Measurements from ENCODE around the gene ADGRV1. TPM values are rescaled to one million over a fixed set of nuclear protein-coding genes. Genes with fewer than 3 reads are reported as not detected.

ADGRV1 gene
- total RNA-seq, 5 donors from 2014 or later (not counting 1 experiment from before 2014, with no cell fraction given): 0.68 to 1.6 (median 1.2) TPM; not detected in 1

DNA sequence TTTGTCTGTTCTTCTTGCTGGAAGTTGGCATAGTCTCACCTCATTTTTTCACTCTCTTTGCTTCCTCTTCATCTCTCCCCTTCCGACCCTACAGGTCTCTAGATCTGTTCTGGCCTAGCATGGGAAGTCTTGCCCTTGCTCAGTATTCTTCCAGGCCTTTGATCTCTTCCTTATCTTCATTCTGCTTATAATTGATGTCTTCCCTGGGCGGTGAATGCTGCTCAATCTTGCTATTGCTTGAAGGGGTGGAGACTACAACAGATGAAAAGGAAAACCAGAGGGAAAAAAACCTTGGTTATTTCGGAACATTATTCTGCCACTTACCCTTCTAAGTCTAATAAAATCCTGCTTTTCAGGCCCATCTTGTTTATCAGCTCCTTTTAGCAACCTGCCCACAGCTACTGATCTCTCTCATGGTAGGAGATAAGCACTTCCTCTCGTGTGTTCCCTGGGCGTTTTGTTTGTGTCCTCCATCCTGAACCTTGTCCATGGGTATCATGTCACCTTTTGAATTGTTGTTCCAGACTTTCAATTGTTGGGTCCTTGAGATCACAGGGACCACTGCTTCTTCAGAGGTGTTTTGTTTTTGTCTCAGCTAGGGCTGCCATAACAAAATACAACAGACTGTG, 375.6 kb downstream of the ADGRV1 start:
- H3K4me1 ChIP-seq (ENCODE audit: control insufficient read depth in 1 of 2, extremely low read depth in 1 of 2, insufficient read depth in 2 of 2, low read length in 2 of 2): no peaks in the 10 kb centered on the region
- Mint-ChIP-seq H3K4me3 (no peak overlapping the region), H3K27me3 (peaks cover 9 to 10% of the 10 kb centered on the region in 2 donors), H3K27ac (no peak overlapping the region), H3K9me3 (no peaks in the 10 kb centered on the region), H3K4me1 (peaks cover 0 to 4% (median 2%) of the 10 kb centered on the region in 3 donors), H3K36me3 (no peaks in the 10 kb centered on the region)
- POLR2A ChIA-PET: no interaction called here
- no peaks in the 10 kb centered on the region for H3K27me3 ChIP-seq (replicated peaks in 1 of 2; ENCODE audit: control insufficient read depth in 2 of 2, extremely low read depth in 1 of 2, insufficient read depth in 2 of 2, low read length in 1 of 2)
- H3K9me3 ChIP-seq: no peaks in the 10 kb centered on the region
- CTCF ChIA-PET: no interaction called here
- H3K36me3 ChIP-seq (ENCODE audit: control insufficient read depth in 2 of 2, extremely low read depth in 1 of 2, insufficient read depth in 1 of 2, low read length in 1 of 2): no peaks in the 10 kb centered on the region
- H3K27ac ChIP-seq (ENCODE audit: low read length): no peak overlapping the region
- WGBS (ENCODE audit: insufficient coverage): 70% methylated on average over 3 of the region's 5 CpGs
- ATAC-seq (replicated peaks in 1 of 4) (no peak), DNase-seq (no peak)
- no peak overlapping the region for H3K4me3 ChIP-seq (ENCODE audit: control insufficient read depth in 1 of 2, extremely low read depth in 1 of 2, low read length in 1 of 2)

DNA sequence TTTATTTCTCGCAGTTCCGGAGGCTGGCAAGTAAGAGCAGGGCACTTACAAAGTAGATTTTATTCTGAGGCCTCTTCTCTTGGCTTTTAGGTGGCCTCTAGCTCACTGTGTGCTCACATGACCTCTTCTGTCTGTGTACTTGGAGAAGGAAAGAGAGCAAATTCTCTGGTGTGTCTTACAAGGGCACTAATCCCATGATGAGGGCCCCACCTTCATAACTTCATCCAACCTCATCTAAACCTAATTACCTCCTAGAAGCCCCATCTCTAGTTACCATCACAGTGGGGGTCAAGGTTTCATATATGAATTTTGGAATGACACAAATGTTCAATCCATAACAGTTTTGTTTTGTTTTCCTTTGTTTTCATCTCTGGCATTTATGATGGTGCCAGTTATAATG, 376.1 kb downstream of the ADGRV1 start:
- Histone ChIP-seq H3K36me3 (ENCODE audit: control insufficient read depth in 2 of 2, extremely low read depth in 1 of 2, insufficient read depth in 1 of 2, low read length in 1 of 2) (no peaks in the 10 kb centered on the region), H3K27me3 (replicated peaks in 1 of 2; ENCODE audit: control insufficient read depth in 2 of 2, extremely low read depth in 1 of 2, insufficient read depth in 2 of 2, low read length in 1 of 2) (no peaks in the 10 kb centered on the region), H3K27ac (ENCODE audit: low read length) (no peak overlapping the region), H3K9me3 (no peaks in the 10 kb centered on the region), H3K4me3 (ENCODE audit: control insufficient read depth in 1 of 2, extremely low read depth in 1 of 2, low read length in 1 of 2) (no peak overlapping the region), H3K4me1 (ENCODE audit: control insufficient read depth in 1 of 2, extremely low read depth in 1 of 2, insufficient read depth in 2 of 2, low read length in 2 of 2) (no peaks in the 10 kb centered on the region)
- ChIA-PET POLR2A (no interaction called here), CTCF (interaction anchor here in 1 of 2 donors (0.8 kb wide), 1 partner anchor 485 kb away, joined by 3 read pairs; no protein-coding TSS in a partner anchor)
- Mint-ChIP-seq H3K9me3 (no peaks in the 10 kb centered on the region), H3K4me1 (peaks cover 0 to 4% (median 2%) of the 10 kb centered on the region in 3 donors), H3K27ac (no peak overlapping the region), H3K4me3 (no peak overlapping the region), H3K27me3 (peaks cover 6 to 9% of the 10 kb centered on the region in 2 donors), H3K36me3 (no peaks in the 10 kb centered on the region)
- DNase-seq: no peak
- ATAC-seq (replicated peaks in 1 of 4): no peak
- WGBS (ENCODE audit: insufficient coverage): 100% methylated on average over 1 of the region's 2 CpGs

DNA sequence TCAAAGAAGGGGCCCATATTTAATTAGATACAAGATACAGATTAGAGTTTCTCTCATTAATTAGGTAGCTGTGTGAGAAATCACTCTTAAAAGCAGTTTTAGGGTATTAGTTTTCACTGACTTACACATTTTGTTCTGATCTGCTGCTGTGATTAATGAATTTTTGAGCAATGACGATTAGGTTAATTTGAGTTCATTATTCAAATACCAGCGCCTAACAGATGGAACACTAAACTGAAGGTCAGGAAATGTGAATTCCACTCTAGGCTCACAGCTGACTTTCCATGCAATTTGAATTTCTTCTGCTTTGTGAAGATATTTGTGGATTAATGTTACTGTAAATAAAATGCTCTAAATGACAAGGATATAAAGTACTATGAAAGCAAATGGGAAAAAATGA, 380.6 kb downstream of the ADGRV1 start:
- Mint-ChIP-seq H3K27ac (no peak overlapping the region), H3K9me3 (no peaks in the 10 kb centered on the region), H3K4me3 (no peak overlapping the region), H3K27me3 (no peaks in the 10 kb centered on the region), H3K36me3 (no peaks in the 10 kb centered on the region), H3K4me1 (peaks cover 7 to 11% (median 10%) of the 10 kb centered on the region in 3 donors)
- H3K9me3 ChIP-seq: no peaks in the 10 kb centered on the region
- ATAC-seq (replicated peaks in 1 of 4) (no peak), DNase-seq (no peak)
- no peak overlapping the region for H3K4me3 ChIP-seq (ENCODE audit: control insufficient read depth in 1 of 2, extremely low read depth in 1 of 2, low read length in 1 of 2)
- CTCF ChIA-PET: no interaction called here
- no peaks in the 10 kb centered on the region for H3K36me3 ChIP-seq (ENCODE audit: control insufficient read depth in 2 of 2, extremely low read depth in 1 of 2, insufficient read depth in 1 of 2, low read length in 1 of 2)
- H3K4me1 ChIP-seq (ENCODE audit: control insufficient read depth in 1 of 2, extremely low read depth in 1 of 2, insufficient read depth in 2 of 2, low read length in 2 of 2): peaks cover 0 to 6% of the 10 kb centered on the region in 2 experiments
- WGBS (ENCODE audit: insufficient coverage): 100% methylated on average over 1 of the region's 2 CpGs
- H3K27ac ChIP-seq (ENCODE audit: low read length): no peak overlapping the region
- POLR2A ChIA-PET: no interaction called here
- no peaks in the 10 kb centered on the region for H3K27me3 ChIP-seq (replicated peaks in 1 of 2; ENCODE audit: control insufficient read depth in 2 of 2, extremely low read depth in 1 of 2, insufficient read depth in 2 of 2, low read length in 1 of 2)

DNA sequence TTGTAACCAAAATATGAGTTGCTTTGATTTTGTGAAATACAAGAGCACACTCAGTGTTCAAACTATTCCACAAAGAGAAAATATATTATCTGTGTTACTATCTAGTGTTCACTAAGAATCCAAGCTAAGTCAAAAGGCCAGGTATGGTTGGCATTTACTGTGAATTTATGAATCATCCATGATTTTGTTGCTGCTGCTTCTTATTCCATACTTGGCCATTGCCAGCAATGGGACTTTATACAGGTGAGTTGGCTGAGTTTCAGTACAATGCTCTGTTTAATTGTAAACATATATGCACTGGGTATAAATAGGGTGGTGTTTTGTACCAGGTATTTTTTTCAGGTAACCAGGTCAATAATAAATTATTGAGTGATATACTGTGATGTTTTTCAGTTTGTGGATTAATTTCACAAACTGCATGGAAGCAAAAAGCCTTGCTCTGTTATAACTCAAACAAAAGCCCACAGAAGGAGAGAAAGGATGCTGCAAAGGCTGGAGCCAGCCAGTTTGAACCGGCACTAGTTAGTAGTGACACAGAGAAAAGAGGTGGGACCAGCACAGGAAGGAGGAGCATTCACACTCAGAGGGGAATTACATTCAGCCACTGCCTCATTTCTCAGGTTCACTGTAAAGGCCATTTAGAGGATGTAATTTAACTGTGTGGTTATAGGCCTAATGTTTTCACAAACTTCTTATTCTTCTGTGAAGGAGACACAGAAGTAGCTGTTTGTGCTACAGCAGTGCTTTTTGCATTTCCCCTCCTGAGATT, 381.8 kb downstream of the ADGRV1 start:
- POLR2A ChIA-PET: no interaction called here
- Mint-ChIP-seq H3K27me3 (no peaks in the 10 kb centered on the region), H3K27ac (peak overlapping the region; percentile 20 to 46), H3K4me3 (no peak overlapping the region), H3K36me3 (no peaks in the 10 kb centered on the region), H3K9me3 (no peaks in the 10 kb centered on the region), H3K4me1 (peaks cover 7 to 11% (median 10%) of the 10 kb centered on the region in 3 donors)
- CTCF ChIA-PET: interaction anchor here (0.6 to 0.9 kb wide), 2 partner anchors 9 to 659 kb away, joined by 3 to 4 read pairs; no protein-coding TSS in a partner anchor
- DNase-seq (peak in 31 of 35 experiments; percentile 1 to 54 (median 21)), ATAC-seq (replicated peaks in 1 of 4) (peak; percentile 45 to 99 (median 79))
- Histone ChIP-seq H3K4me3 (ENCODE audit: control insufficient read depth in 1 of 2, extremely low read depth in 1 of 2, low read length in 1 of 2) (no peak overlapping the region), H3K9me3 (no peaks in the 10 kb centered on the region), H3K27ac (ENCODE audit: low read length) (peak overlapping the region; percentile 49), H3K36me3 (ENCODE audit: control insufficient read depth in 2 of 2, extremely low read depth in 1 of 2, insufficient read depth in 1 of 2, low read length in 1 of 2) (no peaks in the 10 kb centered on the region), H3K27me3 (replicated peaks in 1 of 2; ENCODE audit: control insufficient read depth in 2 of 2, extremely low read depth in 1 of 2, insufficient read depth in 2 of 2, low read length in 1 of 2) (no peaks in the 10 kb centered on the region), H3K4me1 (ENCODE audit: control insufficient read depth in 1 of 2, extremely low read depth in 1 of 2, insufficient read depth in 2 of 2, low read length in 2 of 2) (peaks cover 0 to 6% of the 10 kb centered on the region in 2 experiments)
- WGBS (ENCODE audit: insufficient coverage): no CpG with 5 or more reads among the region's 1 CpG

DNA sequence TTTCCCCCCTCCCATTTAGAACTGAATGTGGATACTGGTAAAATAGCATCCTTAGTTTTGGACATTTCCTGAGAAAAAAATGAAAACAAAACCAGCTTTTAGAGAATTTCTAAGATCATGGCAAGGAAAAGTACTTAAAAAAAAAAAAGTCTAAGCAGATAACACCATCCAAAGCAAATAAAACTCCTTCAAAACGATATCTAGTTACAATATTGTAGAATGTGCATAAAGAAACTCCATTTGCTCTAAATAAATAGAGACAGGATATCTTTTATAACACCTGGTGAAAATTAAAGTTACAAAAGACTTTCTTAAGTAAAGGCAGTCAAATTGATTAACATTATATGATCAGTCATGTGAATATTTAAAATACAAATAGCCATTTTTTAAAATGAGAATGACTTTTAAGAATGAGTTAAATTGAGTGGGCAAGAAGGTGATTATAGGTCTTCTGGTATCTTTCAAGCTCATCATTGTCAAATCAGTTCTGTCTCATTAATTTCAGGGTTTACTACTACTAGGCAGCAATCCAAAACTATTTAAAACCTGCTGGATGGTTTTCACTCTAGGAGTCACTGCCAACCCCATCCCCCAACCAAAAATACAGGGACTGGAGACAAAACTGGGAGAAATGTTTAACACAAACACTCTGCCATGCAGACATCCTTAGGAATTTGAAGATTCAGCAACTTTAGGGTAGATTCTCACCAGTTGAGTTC, 382.6 kb downstream of the ADGRV1 start:
- peak overlapping the region in 1 of 2 donors; percentile 11 for H3K27ac Mint-ChIP-seq
- POLR2A ChIA-PET: no interaction called here
- WGBS (ENCODE audit: insufficient coverage): no CpG with 5 or more reads among the region's 1 CpG

DNA sequence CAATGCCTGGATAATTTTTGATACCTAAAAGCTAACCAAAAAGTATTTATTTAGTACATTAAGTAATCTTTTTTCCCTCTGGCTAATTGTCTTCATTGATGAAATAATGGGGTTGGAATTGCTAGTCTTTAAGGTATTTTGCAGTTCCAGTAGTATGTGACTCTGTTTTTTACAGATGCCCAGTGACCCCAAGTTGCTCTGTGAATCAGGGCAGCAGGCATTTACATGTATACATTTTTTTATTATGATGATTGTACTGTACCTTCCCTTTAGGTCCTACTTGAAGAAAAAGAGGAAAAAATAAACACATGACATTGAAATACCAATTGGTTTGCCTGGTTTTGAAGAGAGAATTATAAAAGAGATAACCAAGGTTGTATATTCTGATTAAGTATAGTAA, 385.5 kb downstream of the ADGRV1 start:
- no peak overlapping the region for H3K27ac Mint-ChIP-seq
- H3K9me3 ChIP-seq: no peaks in the 10 kb centered on the region
- peaks cover 0 to 15% of the 10 kb centered on the region in 2 donors for H3K27me3 Mint-ChIP-seq
- no peak overlapping the region for H3K27ac ChIP-seq (ENCODE audit: low read length)
- H3K36me3 ChIP-seq (ENCODE audit: control insufficient read depth in 2 of 2, extremely low read depth in 1 of 2, insufficient read depth in 1 of 2, low read length in 1 of 2): no peaks in the 10 kb centered on the region
- no peaks in the 10 kb centered on the region for H3K9me3 Mint-ChIP-seq
- ATAC-seq (replicated peaks in 1 of 4) (no peak), DNase-seq (no peak)
- no peak overlapping the region for H3K4me3 Mint-ChIP-seq
- CTCF ChIA-PET: interaction anchor here in 1 of 2 donors (0.6 kb wide), 1 partner anchor 179 kb away, joined by 3 read pairs; no protein-coding TSS in a partner anchor
- H3K36me3 Mint-ChIP-seq: no peaks in the 10 kb centered on the region
- H3K4me1 ChIP-seq (ENCODE audit: control insufficient read depth in 1 of 2, extremely low read depth in 1 of 2, insufficient read depth in 2 of 2, low read length in 2 of 2): peaks cover 0 to 6% of the 10 kb centered on the region in 2 experiments
- no peaks in the 10 kb centered on the region for H3K27me3 ChIP-seq (replicated peaks in 1 of 2; ENCODE audit: control insufficient read depth in 2 of 2, extremely low read depth in 1 of 2, insufficient read depth in 2 of 2, low read length in 1 of 2)
- H3K4me3 ChIP-seq (ENCODE audit: control insufficient read depth in 1 of 2, extremely low read depth in 1 of 2, low read length in 1 of 2): no peak overlapping the region
- POLR2A ChIA-PET: no interaction called here
- peaks cover 7 to 11% (median 10%) of the 10 kb centered on the region in 3 donors for H3K4me1 Mint-ChIP-seq

More for the DNA sequence above, 382.6 kb downstream of the ADGRV1 start:
- Mint-ChIP-seq H3K27me3 (peaks cover 0 to 7% of the 10 kb centered on the region in 2 donors), H3K4me3 (no peak overlapping the region), H3K9me3 (no peaks in the 10 kb centered on the region), H3K36me3 (no peaks in the 10 kb centered on the region), H3K4me1 (peaks cover 7 to 11% (median 10%) of the 10 kb centered on the region in 3 donors)
- CTCF ChIA-PET: interaction anchor here (0.6 to 0.9 kb wide), 2 partner anchors 10 to 660 kb away, joined by 3 to 4 read pairs; no protein-coding TSS in a partner anchor
- no peaks in the 10 kb centered on the region for H3K9me3 ChIP-seq
- no peaks in the 10 kb centered on the region for H3K36me3 ChIP-seq (ENCODE audit: control insufficient read depth in 2 of 2, extremely low read depth in 1 of 2, insufficient read depth in 1 of 2, low read length in 1 of 2)
- peak overlapping the region; percentile 49 for H3K27ac ChIP-seq (ENCODE audit: low read length)
- H3K4me1 ChIP-seq (ENCODE audit: control insufficient read depth in 1 of 2, extremely low read depth in 1 of 2, insufficient read depth in 2 of 2, low read length in 2 of 2): peaks cover 0 to 6% of the 10 kb centered on the region in 2 experiments
- H3K4me3 ChIP-seq (ENCODE audit: control insufficient read depth in 1 of 2, extremely low read depth in 1 of 2, low read length in 1 of 2): no peak overlapping the region
- no peak for ATAC-seq (replicated peaks in 1 of 4)
- no peaks in the 10 kb centered on the region for H3K27me3 ChIP-seq (replicated peaks in 1 of 2; ENCODE audit: control insufficient read depth in 2 of 2, extremely low read depth in 1 of 2, insufficient read depth in 2 of 2, low read length in 1 of 2)
- DNase-seq: no peak
